ENCODE results near the gene PIGV. TPM values are rescaled to one million over a fixed set of nuclear protein-coding genes. Genes with fewer than 3 reads are reported as not detected.

The PIGV gene
- 10 to 100 TPM in 2 of 4 donors, 1 to 10 TPM in 2; 9.5 to 20.3 (median 12.4) TPM for total RNA-seq

- TF ChIP-seq POLR2A (IDR thresholded peaks at IDR 0.05) (peak; percentile 84 to 88), CTCF (IDR thresholded peaks at IDR 0.05) (peak in 3 of 4 experiments; percentile 22 to 59 (median 22))
- H3K4me1 ChIP-seq, result peaks cover 5 to 6% of the 10 kb centered on the region in 2 donors
- peak within 1 kb of the TSS; percentile 99 to 100 for H3K27ac ChIP-seq
- no peaks in the 10 kb centered on the region for H3K27me3 ChIP-seq
- intact Hi-C loops (cut with DNase I; ENCODE audit: low total_unique reads), result loop anchor here (2.0 to 10.0 kb wide), 3 partner anchors 91 to 283 kb away; partner anchors contain the start of gene ARID1A
- DNase-seq, result peak; percentile 84 to 90
- H3K4me3 ChIP-seq, result peak within 1 kb of the TSS; percentile 58 to 95
- H3K9me3 ChIP-seq, result no peaks in the 10 kb centered on the region
- no peaks in the 10 kb centered on the region for H3K36me3 ChIP-seq
These were observed at the start of gene PIGV for GRCh38 chr1:26787706-26788514. PIGV (plus strand) TSS chr1:26787950; CDS start chr1:26790816, 2,866 bp downstream.

GRCh38 chr1:26739329-26739914 is 48.3 kb upstream of the PIGV start:
- H3K27ac ChIP-seq, result no peak overlapping the region
- no peak for TF ChIP-seq POLR2A (IDR thresholded peaks at IDR 0.05)
- no peak for TF ChIP-seq CTCF (IDR thresholded peaks at IDR 0.05)
- intact Hi-C loops (cut with DNase I; ENCODE audit: low total_unique reads), result no loop called here
- no peaks in the 10 kb centered on the region for H3K9me3 ChIP-seq
- DNase-seq, result no peak
- no peak overlapping the region for H3K4me3 ChIP-seq
- H3K4me1 ChIP-seq, result no peaks in the 10 kb centered on the region
- no peaks in the 10 kb centered on the region for H3K27me3 ChIP-seq
- no peaks in the 10 kb centered on the region for H3K36me3 ChIP-seq

- intact Hi-C loops (cut with DNase I; ENCODE audit: low total_unique reads), result no loop called here
- Histone ChIP-seq H3K4me1 (no peaks in the 10 kb centered on the region), H3K9me3 (no peaks in the 10 kb centered on the region), H3K36me3 (no peaks in the 10 kb centered on the region), H3K27ac (no peak overlapping the region), H3K4me3 (no peak overlapping the region), H3K27me3 (no peaks in the 10 kb centered on the region)
- DNase-seq, result no peak
- TF ChIP-seq CTCF (IDR thresholded peaks at IDR 0.05) (no peak), POLR2A (IDR thresholded peaks at IDR 0.05) (no peak)
These were observed 47.6 kb upstream of the PIGV start for GRCh38 chr1:26740023-26740634.

GRCh38 chr1:26740952-26741351 is 46.8 kb upstream of the PIGV start:
- Histone ChIP-seq H3K27ac (no peak overlapping the region), H3K9me3 (no peaks in the 10 kb centered on the region), H3K36me3 (no peaks in the 10 kb centered on the region), H3K4me1 (no peaks in the 10 kb centered on the region), H3K4me3 (no peak overlapping the region), H3K27me3 (no peaks in the 10 kb centered on the region)
- TF ChIP-seq CTCF (IDR thresholded peaks at IDR 0.05) (no peak), POLR2A (IDR thresholded peaks at IDR 0.05) (no peak)
- DNase-seq, result no peak
- intact Hi-C loops (cut with DNase I; ENCODE audit: low total_unique reads), result no loop called here
